OCI-LY7 (cell line): Measurements from ENCODE around the gene VAV1.

Experiments used
- CTCF ChIP-seq: fragments of 200-600 bp; sonication (generic); conservative IDR thresholded peaks from 2 replicates; pipeline ENCODE4 v1.5.1; 2014; ENCODE audit warnings: mild to moderate bottlenecking, antibody characterized with exemption, low read length, moderate library complexity, mixed read lengths
- EZH2phosphoT487 ChIP-seq: fragments of 200-600 bp; sonication (generic); IDR thresholded peaks from 2 replicates; pipeline ENCODE4 v1.6.1; 2018; ENCODE audit warnings: low read depth, borderline replicate concordance, mild to moderate bottlenecking, mixed run types, antibody characterized with exemption, low read length, moderate library complexity, mixed read lengths

GRCh38 chr19:6842871-6843607 lies 70.5 kb downstream of the VAV1 start:
- TF ChIP-seq CTCF: no peak
- no peak for TF ChIP-seq EZH2phosphoT487
